Mononuclear cell (primary cell): ENCODE data around the gene PCGF3. TPM values are rescaled to one million over a fixed set of nuclear protein-coding genes. Genes with fewer than 3 reads are reported as not detected.
"Not testable (repeated sequence)": the region's sequence is repeated elsewhere in the genome, so short reads cannot be mapped to it uniquely, and the experiment has no call there.

Experiments used
- H3K27me3 ChIP-seq: 2 replicates; pipeline ENCODE4 v1.6.0; 2011; ENCODE audit warnings: low read length, control low read depth; ENCODE audit not compliant: insufficient read depth
- H3K4me1 ChIP-seq: 2 replicates; pipeline ENCODE4 v1.5.1; 2011; ENCODE audit warnings: mild to moderate bottlenecking, low read length, control low read depth; ENCODE audit not compliant: insufficient read depth
- H3K4me3 ChIP-seq: 2 replicates; pipeline ENCODE4 v1.5.1; 2011; ENCODE audit warnings: mild to moderate bottlenecking, low read length, moderate library complexity
- H3K9me3 ChIP-seq: 2 replicates; pipeline ENCODE4 v1.5.1; 2011; ENCODE audit warnings: low read depth, mild to moderate bottlenecking, control low read depth, low read length
- total RNA-seq: library from RNA; depleted of rRNA; stranded (reverse); fragments of >200 nt; gene quantifications from one replicate; pipeline ENCODE4 v1.2.3, GENCODE V29; 2012

Gene PCGF3
- total RNA-seq, 1 donor, result 49.7 TPM

DNA sequence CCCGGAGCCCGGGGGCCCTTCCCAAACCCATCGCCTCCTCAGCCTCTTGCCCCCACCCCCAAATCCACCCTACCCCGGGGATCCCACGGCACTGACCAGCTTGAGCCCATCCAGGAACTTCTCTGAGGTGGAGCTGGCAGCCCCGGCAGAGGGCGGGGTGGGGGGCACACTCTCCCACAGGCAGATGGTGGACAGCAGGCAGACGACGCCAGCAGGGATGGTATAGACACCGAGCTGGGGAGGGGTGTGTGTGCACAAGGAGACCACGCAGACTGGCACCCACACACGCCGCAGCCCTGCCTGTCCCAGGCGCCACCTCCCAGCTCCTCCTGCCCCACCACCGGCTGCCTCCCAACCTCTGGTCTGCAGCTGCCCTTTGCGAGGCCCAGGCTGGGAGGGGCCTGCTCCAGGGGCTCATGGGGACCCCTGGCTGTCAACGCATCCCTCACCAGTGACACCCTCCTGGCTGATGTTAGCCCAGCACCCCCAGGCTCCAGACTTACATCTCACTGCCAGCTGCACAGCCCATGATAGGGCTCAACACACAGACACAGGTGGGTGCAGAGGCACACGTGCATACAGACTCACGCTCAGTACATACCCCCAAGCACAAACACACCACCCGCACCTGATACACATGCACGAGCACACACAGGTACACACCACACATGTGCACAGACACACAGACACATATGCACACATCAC is 20.9 kb upstream of the PCGF3 start:
- H3K27me3 ChIP-seq, result no peaks in the 10 kb centered on the region
- H3K9me3 ChIP-seq, result no peaks in the 10 kb centered on the region
- no peak overlapping the region for H3K4me3 ChIP-seq
- H3K4me1 ChIP-seq, result peaks cover 46% of the 10 kb centered on the region

DNA sequence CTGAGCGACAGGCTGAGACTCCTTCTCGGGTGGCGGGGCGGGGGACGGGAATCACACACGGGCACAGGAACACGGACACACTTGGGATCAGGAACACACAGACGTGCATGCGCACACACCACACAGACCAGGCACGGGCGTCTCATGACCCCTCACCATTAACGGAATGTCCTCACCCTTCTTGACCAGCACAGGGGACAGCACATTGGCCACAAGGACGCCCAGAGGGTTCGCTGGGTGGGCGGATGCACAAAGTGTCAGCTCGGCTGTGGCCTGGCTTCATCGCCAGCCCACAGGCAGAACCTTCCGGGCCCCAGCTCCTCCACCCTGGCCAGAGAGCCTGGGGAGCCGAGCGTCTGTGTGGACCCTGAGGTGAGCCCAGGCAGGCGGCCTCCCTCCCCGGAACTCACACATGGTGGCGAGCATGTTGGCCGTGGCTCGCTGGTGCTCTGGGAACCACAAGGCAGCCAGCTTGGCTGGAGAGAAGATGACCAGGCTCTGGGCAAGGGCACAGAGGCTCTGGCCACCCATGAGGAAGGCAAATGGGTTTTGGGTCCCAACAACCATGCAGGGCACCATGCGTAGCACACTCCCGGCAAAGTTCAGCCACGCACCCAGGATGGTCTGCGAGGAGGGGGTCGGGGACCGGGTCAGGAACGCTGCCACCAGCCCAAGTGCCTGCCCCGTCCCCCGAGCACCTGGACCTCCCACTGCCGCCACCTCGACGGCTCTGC is 19.8 kb upstream of the PCGF3 start:
- no peak overlapping the region for H3K4me3 ChIP-seq
- peaks cover 47% of the 10 kb centered on the region for H3K4me1 ChIP-seq
- no peaks in the 10 kb centered on the region for H3K27me3 ChIP-seq

DNA sequence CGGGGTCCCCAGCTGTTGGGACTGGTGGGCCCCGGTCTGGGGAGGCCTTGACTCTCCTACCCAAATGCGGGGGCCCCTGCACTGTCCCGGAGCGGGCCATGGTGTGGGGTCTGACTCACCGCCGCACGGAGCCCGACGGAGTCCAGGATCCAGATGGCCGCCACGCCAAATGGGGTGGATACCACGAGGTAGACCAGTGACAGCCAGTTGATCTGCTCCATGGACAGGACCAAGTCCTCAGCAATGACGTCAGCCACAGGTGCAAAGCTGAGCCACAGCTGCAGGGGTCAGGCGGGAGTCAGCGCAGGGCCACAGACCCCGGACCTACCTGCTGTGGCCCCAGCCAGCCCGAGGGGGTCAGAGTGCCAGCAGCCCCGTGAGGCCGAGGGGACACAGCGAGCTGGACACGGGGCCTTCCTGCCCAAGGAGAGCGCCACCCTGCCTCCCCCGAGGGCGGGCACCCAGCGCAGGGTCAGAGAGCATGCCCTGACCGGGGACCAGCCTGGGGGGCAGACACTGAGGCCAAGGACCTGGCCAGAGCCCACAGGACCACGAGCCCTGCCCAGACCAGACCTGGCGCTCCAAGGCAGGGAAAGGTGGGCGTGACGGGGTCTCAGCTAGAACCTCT is 19.1 kb upstream of the PCGF3 start:
- no peak overlapping the region for H3K4me3 ChIP-seq
- H3K27me3 ChIP-seq, result no peaks in the 10 kb centered on the region
- H3K9me3 ChIP-seq, result no peaks in the 10 kb centered on the region
- H3K4me1 ChIP-seq, result peaks cover 46% of the 10 kb centered on the region

More for the DNA sequence above, 19.8 kb upstream of the PCGF3 start:
- no peaks in the 10 kb centered on the region for H3K9me3 ChIP-seq

DNA sequence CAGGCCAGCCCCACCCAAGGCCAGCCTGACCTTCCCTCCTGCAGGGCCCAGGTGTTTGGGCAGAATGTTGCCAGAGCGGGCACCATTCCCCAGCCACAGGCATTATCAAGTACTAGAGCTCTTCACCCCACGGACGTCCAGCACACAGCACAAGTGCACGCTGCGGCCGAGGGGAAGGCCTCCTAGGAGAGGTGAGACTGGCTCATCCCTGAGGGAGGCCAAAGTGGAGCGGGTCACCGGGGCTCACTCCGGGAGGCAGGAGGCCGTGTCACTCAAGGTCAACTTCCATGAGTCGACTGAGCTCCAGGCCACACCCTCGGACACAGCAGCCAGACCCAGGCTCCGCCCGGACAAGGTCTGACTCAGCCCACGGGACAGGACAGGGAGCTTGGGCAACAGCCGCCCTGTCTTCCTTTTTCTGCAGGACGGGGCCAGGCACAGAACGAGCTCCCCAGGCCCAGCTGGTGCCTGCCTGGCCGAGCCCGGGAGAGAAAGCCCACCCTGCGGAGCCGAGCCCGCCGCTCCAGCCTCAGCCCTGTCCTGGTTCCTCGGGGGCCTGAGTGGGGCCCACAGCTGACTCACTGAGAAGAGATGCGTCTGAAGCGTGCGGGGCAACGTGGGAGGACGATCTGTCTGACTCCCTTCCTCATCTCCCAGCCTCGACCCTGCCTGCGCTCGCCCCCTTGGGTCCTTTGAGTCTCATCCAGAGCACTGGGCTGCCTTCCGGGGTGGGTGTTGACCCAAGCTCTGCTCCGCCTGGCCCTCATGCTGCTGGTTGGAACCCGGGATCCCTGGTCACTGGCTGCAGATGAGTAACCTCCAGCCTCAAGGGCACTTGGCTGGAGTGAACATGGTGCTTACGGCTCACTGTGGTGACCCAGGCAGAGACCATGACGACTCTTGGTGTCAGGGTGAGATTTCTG is 18.3 kb upstream of the PCGF3 start:
- Histone ChIP-seq H3K4me3 (peak overlapping the region; percentile 7), H3K4me1 (peaks cover 46% of the 10 kb centered on the region), H3K27me3 (no peaks in the 10 kb centered on the region), H3K9me3 (no peaks in the 10 kb centered on the region)

DNA sequence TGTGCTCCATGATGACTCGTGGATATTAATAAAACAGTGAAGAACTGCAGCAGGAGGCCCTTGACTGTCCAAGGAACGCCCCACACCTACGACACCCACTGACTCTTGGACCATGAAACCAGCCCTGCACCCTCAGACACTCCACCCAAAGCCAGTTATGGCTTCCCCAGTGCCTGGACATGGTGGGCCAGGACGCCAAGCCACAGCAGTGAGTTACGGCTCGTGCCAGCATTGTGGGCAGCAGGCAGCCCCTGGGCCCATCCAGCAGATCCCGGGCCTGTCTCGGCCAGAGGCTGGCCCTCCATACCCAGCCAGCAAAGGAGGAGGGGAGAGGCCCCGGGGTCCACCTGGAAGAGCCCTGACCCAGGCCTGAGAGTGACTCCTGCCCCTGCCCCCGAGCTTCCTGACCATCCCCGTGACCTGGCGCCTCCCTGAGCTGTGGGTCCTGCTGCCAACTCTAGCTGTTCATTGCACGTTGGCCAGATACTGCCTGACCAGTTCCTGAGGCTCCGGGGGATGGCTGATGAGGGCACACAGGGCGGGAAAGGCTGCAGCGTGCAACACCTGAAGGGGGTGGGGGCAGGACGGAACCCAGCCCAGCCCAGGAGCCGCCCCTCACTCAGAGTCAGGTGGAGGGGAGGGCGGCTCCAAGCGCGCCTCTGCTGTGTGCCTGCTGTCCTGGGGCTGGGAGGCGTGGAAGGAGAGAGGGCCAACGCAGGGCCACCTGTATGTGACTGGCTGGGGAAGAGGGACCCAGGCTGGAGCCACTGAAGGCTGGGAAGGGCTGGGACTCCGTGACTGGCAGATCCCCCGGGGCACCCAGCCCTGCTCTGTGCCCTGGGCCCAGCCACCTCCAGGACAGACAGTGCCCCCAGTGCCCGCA is 17.4 kb upstream of the PCGF3 start:
- Histone ChIP-seq H3K4me3 (peak overlapping the region; percentile 36), H3K9me3 (no peaks in the 10 kb centered on the region), H3K4me1 (peaks cover 46% of the 10 kb centered on the region), H3K27me3 (no peaks in the 10 kb centered on the region)

DNA sequence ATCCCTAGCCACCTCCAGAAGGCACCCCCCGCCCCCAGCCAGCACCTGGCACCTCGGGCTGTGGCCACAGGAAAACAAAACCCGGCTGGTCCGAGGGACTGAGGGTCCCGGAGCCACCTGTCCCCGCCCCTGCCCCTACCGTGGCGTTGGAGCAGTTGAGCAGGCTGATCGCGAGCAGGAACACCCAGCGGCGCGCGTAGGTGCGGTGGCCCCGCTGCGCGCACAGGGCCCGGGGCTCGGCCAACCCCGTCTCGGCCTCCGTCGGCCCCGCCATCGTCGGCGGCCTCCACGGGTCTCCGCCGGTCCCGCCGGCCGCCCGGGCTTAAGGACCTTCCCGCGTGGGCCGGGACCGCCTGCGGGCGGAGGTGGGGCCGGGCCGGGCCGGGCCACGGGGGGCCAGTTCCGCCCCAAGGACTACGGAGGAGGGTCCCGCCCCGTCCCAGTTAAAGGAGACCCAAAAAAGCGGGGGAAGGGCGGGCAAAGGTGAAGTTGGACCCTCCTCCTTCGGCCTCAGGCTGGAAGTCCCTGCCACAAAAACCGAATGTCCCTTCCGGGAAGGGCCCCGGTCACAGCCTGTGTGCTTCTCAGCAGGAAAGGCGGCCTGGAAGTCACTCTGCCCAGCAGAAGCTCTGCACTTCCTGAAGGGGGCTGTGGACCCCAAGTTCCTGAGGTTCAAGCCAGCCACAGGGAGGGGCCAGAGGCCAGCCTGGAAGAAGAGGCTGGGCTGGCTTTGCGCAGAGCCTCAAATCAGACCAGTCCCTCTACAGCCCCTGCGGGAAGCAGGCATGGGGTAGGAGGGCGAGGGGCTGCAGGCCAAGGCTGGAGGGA is 16.6 kb upstream of the PCGF3 start, which contains the start of gene SLC49A3:
Gene SLC49A3, minus strand, starts transcription at position 298 of the 828 bp plus-strand sequence. Its CDS starts 24 bp downstream, at position 274.
- Histone ChIP-seq H3K4me3 (peak within 1 kb of the TSS; percentile 36), H3K9me3 (no peaks in the 10 kb centered on the region), H3K4me1 (peaks cover 40% of the 10 kb centered on the region), H3K27me3 (no peaks in the 10 kb centered on the region)

DNA sequence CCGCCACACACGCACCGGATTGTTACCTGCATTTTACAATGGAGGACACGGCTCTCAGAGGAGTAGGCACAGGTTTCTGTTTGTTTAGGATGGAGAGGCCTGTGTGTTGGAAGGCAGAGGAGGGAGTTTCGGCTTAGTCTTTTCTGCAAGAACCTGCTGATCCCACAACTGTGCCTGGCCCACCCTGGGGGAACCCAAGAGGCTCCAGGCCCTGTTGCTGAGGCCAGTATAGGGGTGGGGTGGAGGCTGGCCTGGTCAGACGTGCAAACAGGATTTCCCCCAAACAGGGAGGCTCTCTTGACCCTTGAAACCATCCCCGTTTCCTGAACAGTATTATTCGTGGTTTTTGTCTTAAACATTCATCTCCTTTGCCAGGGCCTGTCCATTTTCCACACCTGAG is 15.9 kb upstream of the PCGF3 start:
- Histone ChIP-seq H3K27me3 (no peaks in the 10 kb centered on the region), H3K4me3 (peak overlapping the region; percentile 36), H3K9me3 (no peaks in the 10 kb centered on the region), H3K4me1 (peaks cover 40% of the 10 kb centered on the region)

DNA sequence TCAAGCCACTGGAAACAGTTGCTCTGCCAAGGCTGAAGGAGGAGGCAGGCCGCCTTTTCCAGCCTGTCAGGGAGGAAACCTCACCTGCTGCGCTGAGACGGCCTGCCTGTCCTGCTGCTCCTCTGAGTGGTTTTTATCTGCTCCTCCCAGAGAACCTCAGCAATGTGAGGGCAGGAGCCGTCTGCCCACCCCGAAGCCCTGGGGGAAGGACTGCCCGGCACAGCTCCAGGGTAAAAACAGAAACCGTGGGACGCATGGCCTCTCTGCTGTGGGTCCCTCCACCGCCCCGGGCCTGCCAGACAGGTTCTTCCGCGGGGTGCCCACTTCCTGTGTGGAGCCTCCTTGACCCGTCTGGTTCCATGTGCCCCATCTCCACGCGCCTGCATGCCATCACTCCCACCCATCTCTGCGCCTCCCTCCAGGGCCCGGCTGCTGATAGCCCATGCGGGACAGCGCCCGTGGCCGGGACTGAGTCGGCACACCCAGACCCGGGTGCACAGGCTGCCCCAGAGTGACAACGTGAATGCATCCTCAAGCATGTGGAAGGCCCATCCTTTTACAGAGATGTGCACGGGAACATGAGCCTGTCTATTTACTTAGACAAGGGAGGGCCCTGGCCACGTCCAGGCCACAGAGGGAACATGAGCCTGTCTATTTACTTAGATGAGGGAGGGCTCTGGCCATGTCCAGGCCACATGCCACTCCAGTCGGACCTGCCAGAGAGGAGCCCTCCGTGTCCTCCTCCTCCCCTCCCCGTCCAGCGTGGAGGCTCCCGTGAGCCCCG is 12.7 kb upstream of the PCGF3 start:
- H3K27me3 ChIP-seq, result no peaks in the 10 kb centered on the region
- no peaks in the 10 kb centered on the region for H3K9me3 ChIP-seq
- peaks cover 25% of the 10 kb centered on the region for H3K4me1 ChIP-seq
- no peak overlapping the region for H3K4me3 ChIP-seq

DNA sequence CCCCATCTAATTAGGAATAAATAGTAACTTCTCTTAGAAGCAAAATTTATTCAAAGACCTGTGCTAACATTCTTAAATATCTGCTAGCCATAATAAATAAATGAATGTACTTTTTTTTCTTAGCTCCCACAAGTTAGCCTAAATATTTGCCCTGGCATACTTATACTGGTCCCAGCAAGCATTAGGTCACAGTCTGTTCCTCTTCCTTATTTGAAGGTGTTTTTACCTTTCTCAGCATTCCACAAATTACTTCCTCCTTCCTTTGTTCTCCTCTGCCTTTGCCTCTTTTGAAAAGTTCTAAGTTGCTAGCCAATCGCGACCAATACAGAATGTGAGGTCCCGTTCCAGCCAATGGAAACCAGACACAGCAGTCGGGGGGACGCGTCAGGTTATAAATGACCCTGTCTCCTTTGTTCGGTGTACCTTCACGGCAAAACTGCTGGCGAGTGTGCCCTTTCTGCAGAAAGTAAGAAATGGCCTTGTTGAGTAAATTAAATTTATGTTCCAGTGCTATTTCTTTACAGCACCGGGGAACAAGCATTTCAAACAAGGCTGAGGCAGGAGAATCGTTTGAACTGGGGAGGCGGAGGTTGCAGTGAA is 11.2 kb upstream of the PCGF3 start:
- not testable (repeated sequence) for H3K4me3 ChIP-seq, H3K9me3 ChIP-seq, H3K27me3 ChIP-seq
- peaks cover 20% of the 10 kb centered on the region for H3K4me1 ChIP-seq

DNA sequence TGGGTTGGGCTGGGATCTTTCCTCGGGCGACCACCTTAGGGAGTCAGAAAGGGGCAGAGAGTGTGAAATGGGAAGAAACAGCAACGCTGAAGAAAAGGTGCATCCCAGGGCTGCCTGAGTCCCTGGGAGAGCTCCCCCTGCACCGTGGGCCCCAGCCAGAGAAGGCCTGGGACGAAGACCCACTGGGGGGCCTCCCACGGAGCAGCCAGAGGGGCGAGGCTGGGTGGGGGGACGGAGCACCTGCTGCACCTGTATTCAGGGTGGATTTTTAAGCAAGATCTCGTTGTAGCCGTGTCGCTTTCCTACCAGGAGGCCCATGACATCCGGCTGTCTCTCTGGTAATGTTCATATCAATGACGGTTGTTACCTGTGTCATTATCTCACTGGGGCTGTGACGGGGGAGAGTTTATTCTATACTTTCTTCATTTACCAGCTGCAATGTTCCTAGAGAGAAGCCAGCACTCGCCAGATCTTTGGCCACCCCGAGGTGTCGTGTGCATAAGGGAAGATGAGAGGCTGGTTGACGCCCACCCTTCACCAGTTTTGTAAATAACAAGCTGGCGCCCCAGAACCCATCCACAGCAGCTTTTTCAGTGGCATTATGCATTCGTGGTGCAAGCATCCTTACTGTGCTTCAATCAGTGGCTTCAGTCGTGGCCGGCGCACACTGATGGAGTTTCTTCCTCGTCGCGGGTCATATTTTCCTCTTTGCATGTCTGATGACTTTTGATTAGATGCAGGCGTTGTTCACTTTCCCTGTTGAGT is 5.6 kb upstream of the PCGF3 start:
- Histone ChIP-seq H3K4me3 (no peak overlapping the region), H3K27me3 (no peaks in the 10 kb centered on the region), H3K9me3 (no peaks in the 10 kb centered on the region), H3K4me1 (peaks cover 23% of the 10 kb centered on the region)

DNA sequence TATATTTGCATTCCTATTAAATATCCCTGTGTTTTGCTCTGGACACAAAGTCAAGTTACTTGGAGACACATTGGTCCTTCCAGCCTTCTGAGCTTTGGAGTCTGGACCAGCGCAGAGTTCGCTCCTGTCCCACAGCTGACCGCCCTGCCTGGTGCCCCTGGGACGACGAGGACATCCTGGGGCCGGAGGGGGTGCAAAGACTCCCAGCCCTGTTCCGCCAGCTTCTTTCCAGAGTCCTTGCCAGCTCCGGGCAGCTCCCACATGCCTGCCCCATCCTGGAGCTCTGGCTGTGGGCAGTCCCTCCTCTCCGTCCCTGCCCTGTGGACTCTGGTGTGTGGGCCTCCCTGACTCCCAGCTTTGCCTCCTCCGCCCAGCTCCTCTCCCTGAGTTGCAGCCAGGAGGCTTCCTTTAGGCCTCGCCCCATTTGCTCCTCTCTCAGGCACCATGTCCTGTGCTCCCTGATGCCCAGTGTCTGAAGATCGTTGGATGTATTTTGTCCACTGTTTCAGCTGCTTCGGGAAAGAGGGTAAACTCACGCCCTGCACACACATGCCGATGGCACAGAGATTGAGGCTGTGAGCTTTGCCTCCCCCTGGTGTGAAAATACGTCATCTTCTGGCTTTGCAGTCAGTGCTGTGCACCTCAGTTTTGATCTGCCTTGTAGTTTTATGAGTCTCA is 4.9 kb upstream of the PCGF3 start:
- Histone ChIP-seq H3K9me3 (no peaks in the 10 kb centered on the region), H3K4me1 (peaks cover 26% of the 10 kb centered on the region), H3K4me3 (no peak overlapping the region), H3K27me3 (no peaks in the 10 kb centered on the region)
